Measurements from ENCODE around the gene GPR83.

GPR83 gene

GRCh38 chr11:94329501-94329900 is 71.7 kb downstream of the GPR83 start:
- no peak for TF ChIP-seq REST (IDR thresholded peaks at IDR 0.05; ENCODE audit: low read depth)
- TF ChIP-seq TCF12 (IDR thresholded peaks at IDR 0.05; ENCODE audit: low read depth), result no peak
- TF ChIP-seq MAX (IDR thresholded peaks at IDR 0.05), result no peak
- TF ChIP-seq CREB1 (IDR thresholded peaks at IDR 0.05; ENCODE audit: low read depth), result no peak
- no peak for TF ChIP-seq TAF1 (IDR thresholded peaks at IDR 0.05; ENCODE audit: low read depth)
- TF ChIP-seq ZBTB7A (IDR thresholded peaks at IDR 0.05; ENCODE audit: low read depth), result no peak
- no peak for TF ChIP-seq RAD21 (IDR thresholded peaks at IDR 0.05; ENCODE audit: low read depth)
- TF ChIP-seq YY1 (IDR thresholded peaks at IDR 0.05; ENCODE audit: low read depth), result no peak
- no peak for TF ChIP-seq CEBPB (IDR thresholded peaks at IDR 0.05)
- no peak for TF ChIP-seq TEAD4 (IDR thresholded peaks at IDR 0.05)
- no peak for TF ChIP-seq EP300 (IDR thresholded peaks at IDR 0.05; ENCODE audit: borderline replicate concordance)
- TF ChIP-seq NFIC (IDR thresholded peaks at IDR 0.05), result no peak
- no peak for TF ChIP-seq EGR1 (IDR thresholded peaks at IDR 0.05)
- no peak for TF ChIP-seq FOXM1 (IDR thresholded peaks at IDR 0.05; ENCODE audit: borderline replicate concordance, low read depth)
- TF ChIP-seq USF1 (IDR thresholded peaks at IDR 0.05), result no peak

GRCh38 chr11:94328587-94329080 is 72.6 kb downstream of the GPR83 start:
- TF ChIP-seq EP300 (IDR thresholded peaks at IDR 0.05; ENCODE audit: borderline replicate concordance) (no peak), TEAD4 (IDR thresholded peaks at IDR 0.05) (0 out of 2 replicates have a peak, but pooled peaks have one; percentile 8)
